ENCODE measurements around the gene MGAT3.

DNA sequence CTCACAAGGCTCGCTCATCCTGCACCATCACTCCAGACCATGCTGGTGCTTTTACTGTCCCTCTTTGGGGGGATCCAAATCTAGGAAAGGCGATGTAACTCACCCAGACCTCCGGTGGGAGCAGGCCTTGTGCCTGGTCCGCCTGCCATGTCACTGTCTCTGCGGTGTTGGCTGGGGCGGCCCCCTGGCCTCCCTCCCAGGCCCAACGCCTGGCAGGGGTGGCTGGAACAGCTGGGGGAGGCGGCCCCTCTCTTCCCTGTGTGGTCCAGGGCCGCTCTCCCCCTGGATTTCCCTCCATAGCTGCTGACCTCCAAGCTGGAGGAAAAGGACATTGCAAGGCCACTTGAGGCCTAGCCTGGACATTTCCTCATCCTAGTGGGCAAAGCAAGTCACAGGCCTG, 11.1 kb upstream of the MGAT3 start:
- TF ChIP-seq, protein P1, sequence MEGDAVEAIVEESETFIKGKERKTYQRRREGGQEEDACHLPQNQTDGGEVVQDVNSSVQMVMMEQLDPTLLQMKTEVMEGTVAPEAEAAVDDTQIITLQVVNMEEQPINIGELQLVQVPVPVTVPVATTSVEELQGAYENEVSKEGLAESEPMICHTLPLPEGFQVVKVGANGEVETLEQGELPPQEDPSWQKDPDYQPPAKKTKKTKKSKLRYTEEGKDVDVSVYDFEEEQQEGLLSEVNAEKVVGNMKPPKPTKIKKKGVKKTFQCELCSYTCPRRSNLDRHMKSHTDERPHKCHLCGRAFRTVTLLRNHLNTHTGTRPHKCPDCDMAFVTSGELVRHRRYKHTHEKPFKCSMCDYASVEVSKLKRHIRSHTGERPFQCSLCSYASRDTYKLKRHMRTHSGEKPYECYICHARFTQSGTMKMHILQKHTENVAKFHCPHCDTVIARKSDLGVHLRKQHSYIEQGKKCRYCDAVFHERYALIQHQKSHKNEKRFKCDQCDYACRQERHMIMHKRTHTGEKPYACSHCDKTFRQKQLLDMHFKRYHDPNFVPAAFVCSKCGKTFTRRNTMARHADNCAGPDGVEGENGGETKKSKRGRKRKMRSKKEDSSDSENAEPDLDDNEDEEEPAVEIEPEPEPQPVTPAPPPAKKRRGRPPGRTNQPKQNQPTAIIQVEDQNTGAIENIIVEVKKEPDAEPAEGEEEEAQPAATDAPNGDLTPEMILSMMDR (IDR thresholded peaks at IDR 0.05), result no peak
- no peak for TF ChIP-seq POLR2A (IDR thresholded peaks at IDR 0.05)
